ENCODE results near the gene DDC. TPM values are rescaled to one million over a fixed set of nuclear protein-coding genes. Genes with fewer than 3 reads are reported as not detected.
"Not testable (repeated sequence)": the region's sequence is repeated elsewhere in the genome, so short reads cannot be mapped to it uniquely, and the experiment has no call there.

The DDC gene
- total RNA-seq, 1 donor from 2014 or later, result not detected

GRCh38 chr7:50554431-50555322, 10.5 kb downstream of the DDC start:
- no peak for DNase-seq

GRCh38 chr7:50553973-50554372, 11.2 kb downstream of the DDC start:
- no peak for DNase-seq

DNA sequence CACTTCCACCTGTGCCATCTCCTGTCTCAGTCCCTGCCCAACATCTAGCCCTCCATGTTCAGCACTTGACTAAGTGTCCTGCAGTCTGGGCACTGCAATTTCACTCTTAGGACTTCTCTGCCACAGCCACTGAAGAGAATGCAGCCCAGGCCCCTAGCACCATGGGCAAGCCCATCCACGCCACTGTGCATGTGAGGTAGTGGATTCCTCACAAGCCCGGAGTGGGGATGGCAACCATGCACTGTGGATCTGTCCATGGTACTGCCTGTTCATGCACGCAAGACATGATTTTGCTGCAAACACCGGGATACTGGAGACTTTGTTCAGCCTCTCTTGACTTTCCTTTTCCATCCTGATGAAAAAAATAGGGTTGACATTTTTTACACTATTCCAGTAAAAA, 12.3 kb downstream of the DDC start:
- no peak for DNase-seq

DNA sequence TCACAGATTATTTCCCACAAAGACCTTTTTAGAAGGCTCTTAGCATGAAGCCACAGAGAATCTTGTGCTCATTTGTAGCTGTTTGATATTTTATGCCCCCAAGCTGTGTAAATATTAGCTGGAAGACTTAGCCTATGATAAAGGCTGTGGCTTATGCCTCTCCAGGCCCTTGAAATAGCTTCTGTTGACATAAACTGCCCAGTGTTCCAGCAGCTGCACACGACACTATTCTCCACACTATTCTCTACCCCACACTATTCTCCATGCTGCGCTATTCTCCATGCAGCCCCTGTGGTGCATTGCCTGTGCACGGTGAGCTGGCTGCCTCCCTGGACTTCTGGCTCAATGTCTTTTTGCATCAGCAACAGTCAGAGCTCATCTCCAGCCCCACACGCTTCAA, 13.1 kb downstream of the DDC start:
- DNase-seq, result no peak

GRCh38 chr7:50545613-50546012, 19.6 kb downstream of the DDC start:
- DNase-seq, result not testable (repeated sequence)

- no peak for DNase-seq
These were observed 20.2 kb downstream of the DDC start for GRCh38 chr7:50544992-50545391.

- no peak for DNase-seq
These were observed 21.3 kb downstream of the DDC start for GRCh38 chr7:50543776-50544442.

DNA sequence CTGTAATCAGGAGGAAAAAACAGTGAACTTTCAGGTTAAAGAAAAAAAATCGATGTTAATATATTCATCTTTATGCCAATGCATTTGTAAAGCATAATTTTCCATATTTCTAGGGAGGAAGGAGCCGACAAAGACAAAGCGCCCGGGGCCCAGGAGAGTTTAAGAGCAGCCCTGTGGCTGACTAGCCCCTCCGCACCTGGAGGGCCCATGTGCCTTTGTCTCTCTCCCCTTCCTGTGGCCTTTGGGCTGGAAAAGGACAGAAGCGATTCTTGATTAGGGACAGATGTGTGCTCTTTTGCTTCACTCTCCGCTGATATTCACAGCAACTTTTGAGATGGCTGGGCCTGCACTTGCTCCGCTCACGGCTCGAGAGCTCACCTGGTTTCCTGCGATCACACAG, 23.1 kb downstream of the DDC start:
- no peak for DNase-seq

DNA sequence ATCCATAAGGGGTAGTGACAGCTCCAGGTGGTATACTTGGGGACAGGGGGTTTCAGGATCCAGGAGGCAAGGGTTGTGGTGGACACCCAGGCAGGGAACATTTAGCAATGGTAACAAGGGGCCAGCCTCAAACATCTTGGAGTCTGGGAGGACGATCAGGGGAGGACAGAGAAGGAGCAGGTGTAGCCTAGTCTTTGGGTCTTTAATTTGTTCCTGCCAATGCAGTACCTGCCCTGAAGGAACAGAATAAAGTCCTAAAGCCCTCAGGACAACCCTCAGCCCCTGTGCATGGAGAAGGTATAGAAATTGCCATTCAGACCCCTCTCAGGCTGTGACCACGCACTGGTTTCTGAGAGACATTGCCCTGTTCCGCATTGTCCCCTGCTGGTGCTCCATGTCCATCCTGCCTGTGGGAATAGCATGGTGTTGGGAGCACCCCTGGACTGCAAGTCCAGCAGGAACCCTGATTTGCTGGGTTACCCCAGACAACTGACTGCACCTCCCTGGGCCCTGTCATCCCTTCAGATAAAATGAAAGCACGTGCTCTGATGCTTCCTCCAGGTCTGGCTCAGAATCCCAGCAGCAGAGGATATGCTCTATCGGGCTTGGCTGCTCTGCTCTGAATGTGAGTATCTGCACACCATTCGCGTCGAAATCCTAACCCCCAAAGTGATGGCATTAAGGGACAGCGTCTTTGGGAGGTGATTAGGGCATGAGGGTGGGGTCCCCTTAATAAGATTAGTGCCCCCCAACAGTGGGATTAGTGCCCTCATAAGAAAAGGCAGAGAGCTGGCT, 24.2 kb downstream of the DDC start:
- DNase-seq, result no peak

- no peak for DNase-seq
These were observed 25.5 kb downstream of the DDC start for GRCh38 chr7:50539725-50540124.

DNA sequence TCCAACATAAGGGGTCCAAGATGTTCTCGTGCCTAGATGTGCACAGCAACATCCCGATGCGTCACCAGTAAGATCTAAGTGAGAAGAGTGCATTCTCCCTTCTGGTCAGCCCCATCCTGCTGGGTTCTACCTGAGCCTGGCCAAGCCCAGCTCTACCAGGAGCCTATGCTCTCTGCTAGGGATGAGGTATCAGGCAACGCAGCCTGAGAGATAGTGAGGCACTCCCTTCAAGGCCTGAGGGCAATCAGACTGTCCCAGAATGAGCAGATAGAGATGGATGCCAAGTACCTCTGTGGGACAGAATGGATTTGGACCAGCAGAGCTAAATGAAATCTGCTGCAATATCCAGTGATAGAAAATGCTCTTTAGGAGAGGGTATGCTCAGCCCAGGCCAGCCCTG, 26.7 kb downstream of the DDC start:
- no peak for DNase-seq

DNA sequence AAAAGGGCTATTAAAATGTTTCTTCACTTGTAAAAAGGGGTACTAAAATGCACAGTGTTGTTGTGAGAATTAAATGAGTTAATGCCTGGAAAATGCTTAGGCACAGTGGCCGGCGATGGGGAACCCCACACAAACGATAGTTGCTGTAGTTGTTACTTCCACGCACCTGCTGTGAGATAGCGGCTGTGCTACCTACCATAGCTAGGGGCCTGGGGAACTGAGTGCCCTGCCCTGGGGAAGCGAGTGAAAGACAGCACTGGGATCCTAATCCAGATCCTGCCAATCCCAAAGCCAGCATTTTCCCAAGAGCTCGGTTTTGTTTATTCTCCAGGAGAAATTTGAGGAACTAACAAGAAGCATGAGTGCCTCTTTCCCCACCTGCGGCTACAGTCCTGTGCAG, 27.8 kb downstream of the DDC start:
- DNase-seq, result no peak

GRCh38 chr7:50535291-50535711, 29.9 kb downstream of the DDC start:
- not testable (repeated sequence) for DNase-seq

DNA sequence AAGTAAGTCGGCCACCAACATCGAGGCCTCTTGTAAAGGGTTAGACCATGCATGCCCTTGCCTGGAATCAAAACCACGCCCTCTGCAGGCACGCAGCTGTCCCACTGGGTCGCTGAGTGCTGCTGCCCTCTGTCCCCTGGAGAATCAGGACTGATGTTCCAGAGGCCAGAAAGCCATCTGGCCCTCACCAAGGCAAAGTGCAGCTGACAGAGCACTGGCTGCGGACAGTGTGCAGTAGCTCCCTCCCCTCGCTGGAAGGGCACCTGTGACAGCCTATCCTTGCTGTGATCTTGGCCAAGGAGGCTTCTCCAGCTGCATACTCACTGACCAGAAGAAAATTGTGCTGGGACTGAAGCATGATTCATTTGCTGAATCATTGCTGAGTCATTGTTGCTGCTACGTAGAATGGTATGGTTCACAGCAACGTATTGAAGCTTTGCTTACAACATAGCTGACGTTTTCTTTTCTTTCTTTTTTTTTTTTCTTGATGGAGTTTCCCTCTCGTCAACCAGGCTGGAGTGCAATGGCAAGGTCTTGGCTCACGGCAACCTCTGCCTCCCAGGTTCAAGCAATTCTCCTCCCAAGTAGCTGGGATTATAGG, 30.4 kb downstream of the DDC start:
- DNase-seq, result no peak

DNA sequence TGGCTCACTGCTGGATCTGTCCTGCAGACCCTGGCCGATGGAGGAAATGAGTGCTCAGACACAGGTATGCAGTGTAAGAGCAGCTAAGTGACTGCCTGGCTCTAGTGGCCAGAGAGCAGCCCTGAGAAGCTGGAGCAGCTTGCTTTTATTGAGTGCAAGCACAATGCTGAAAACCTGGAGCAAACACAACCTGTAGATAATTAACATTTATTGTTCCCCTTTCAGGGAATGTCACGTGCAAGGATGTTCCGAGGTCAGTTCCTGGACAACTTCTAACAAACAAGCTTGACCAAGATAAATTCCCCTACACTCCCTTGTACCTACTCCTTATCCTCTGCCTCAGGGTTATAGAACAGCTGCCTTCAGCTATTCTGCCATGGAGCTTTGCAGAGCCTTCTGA, 31.3 kb downstream of the DDC start:
- no peak for DNase-seq

- DNase-seq, result no peak
These were observed 33.3 kb downstream of the DDC start for GRCh38 chr7:50531928-50532327.

- DNase-seq, result peak; percentile 2
These were observed 33.7 kb downstream of the DDC start for GRCh38 chr7:50531401-50531911.

- no peak for DNase-seq
These were observed 34.4 kb downstream of the DDC start for GRCh38 chr7:50530766-50531165.

GRCh38 chr7:50529093-50529862, 35.9 kb downstream of the DDC start:
- no peak for DNase-seq

DNA sequence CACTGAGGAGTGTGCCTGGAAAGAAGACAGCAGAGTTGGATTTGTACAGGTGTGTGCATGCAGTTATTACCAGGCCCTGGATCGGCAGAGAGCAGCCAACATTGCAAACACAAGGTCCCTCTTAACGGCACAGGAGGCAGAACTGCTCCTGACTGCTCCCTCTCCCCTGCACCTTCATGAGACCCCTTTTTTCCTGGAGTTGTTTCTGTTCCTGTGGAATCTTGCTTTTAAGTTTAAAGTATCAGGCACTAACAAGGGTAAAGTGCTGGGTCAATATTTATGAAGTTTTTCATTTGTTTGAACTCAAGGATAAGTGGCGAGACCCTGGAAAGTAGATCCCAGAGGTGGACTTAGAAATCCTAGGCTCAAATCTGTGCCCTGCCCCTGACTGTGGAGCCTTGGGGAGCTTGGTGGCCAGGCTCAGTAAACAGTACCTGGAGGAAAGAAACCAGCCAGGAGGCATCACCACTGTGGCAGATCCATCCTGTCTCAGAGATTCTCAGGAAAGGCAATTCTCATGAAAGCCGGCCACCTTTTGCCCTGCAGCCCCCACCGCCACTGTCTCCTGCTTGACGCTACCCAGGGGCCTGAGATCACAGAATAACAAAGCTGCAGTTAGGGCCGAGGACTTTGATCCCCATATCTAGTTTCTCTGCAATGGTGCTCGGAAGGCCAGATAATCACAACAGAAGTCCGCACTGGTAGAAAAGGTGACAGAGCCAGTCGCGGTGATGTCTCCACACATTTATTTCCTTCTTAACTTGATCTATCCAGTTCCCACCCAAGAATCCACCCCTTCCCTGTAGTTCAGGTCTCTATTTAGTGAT, 36.7 kb downstream of the DDC start:
- DNase-seq, result no peak

- not testable (repeated sequence) for DNase-seq
These were observed 45.9 kb downstream of the DDC start for GRCh38 chr7:50519350-50519749.
